ENCODE data around the gene SUCO. TPM values are rescaled to one million over a fixed set of nuclear protein-coding genes. Genes with fewer than 3 reads are reported as not detected.
A peak's percentile ranks its signal among the peaks of the same experiment; 100 is the strongest.

SUCO gene
- total and polyA plus RNA-seq, 2 donors = 17.3 to 106 TPM

- WGBS = 4% methylated on average over 11 of the region's 11 CpGs
- Histone ChIP-seq H3K4me1 (ENCODE audit: insufficient read depth) (peaks cover 2% of the 10 kb centered on the region), H3K4me3 (ENCODE audit: low read depth, low read length) (peak overlapping the region; percentile 51), H3K27ac (ENCODE audit: low read depth) (peak overlapping the region; percentile 92), H3K36me3 (ENCODE audit: insufficient read depth) (no peaks in the 10 kb centered on the region)
- DNase-seq (ENCODE audit: extremely low spot score) = no peak
Observed at GRCh38 chr1:172531412-172532182, 1.4 kb upstream of the SUCO start.

DNA sequence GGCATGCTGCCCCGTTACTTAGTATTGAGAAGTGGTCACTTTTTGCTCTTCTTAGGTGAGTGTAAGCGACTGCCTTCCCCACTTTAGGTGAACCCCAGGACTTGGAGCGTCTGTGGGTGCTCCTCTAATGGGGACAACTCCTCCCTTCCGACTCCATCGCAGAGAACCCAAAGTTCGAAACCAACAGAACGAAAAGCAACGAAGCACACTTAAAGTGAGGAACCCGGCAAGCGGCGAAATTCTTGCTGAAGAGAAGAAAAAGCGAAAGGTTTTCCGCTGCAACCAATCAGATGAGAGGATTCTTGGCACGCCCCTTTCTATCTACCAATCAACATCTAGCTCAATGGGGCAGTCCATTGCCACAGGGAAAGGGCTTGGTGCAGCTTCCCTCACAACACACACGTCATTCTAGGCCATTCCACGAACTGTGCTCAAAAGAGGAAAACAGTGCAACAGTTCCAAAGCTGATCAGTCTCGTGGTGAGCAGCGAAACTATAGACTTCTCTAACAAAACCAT, 709 bp upstream of the SUCO start:
- WGBS = 0% methylated on average over 18 of the region's 18 CpGs
- peak; percentile 97 for DNase-seq (ENCODE audit: extremely low spot score)
- no peaks in the 10 kb centered on the region for H3K36me3 ChIP-seq (ENCODE audit: insufficient read depth)
- peak overlapping the region; percentile 51 for H3K4me3 ChIP-seq (ENCODE audit: low read depth, low read length)
- peaks cover 3% of the 10 kb centered on the region for H3K4me1 ChIP-seq (ENCODE audit: insufficient read depth)
- H3K27ac ChIP-seq (ENCODE audit: low read depth) = peak overlapping the region; percentile 92

GRCh38 chr1:172533513-172534151, 682 bp downstream of the SUCO start:
- WGBS = under 1% methylated on average over 23 of the region's 23 CpGs
- H3K4me1 ChIP-seq (ENCODE audit: insufficient read depth) = peaks cover 3% of the 10 kb centered on the region
- DNase-seq (ENCODE audit: extremely low spot score) = peak; percentile 46

DNA sequence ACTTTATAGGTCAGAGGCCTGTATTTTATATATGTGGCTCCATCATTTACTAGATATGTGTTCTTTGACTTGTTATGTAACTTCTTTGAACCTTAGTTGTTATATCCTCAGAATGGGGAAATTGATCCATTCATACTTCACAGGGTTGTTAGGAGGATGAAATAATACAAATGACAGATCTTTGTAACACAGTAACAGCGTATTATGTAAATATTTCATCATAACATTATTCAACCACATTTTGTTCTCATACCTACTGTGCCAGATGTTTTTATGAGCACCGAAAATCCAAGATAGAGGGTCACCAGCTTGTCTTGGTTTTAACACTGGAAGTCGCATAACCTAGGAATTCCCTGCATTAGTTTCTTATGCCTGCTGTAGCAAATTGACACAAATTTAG, 3.3 kb downstream of the SUCO start:
- peaks cover 3% of the 10 kb centered on the region for H3K4me1 ChIP-seq (ENCODE audit: insufficient read depth)

More at GRCh38 chr1:172533513-172534151, 682 bp downstream of the SUCO start:
- peak overlapping the region; percentile 64 for H3K4me3 ChIP-seq (ENCODE audit: low read depth, low read length)
- peak overlapping the region; percentile 97 for H3K27ac ChIP-seq (ENCODE audit: low read depth)
- no peaks in the 10 kb centered on the region for H3K36me3 ChIP-seq (ENCODE audit: insufficient read depth)

DNA sequence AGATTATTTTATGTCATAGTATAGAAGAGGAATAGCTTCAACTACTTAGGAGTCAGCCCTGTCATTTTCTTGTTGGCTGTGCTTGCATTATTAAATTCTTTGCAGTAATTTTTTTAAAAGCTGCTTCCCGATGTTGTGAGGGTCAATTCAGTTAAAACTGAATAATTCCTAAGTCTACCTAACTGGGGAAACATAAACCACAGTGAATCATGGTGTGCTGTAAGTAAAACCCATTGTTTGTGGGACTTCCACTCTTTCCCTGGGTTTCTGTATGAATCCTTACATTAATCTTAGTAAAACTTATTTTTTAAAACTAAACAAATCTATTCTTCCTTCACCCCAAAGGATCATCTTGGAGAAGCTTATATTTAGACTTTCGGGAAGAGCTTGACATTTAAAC, 4.4 kb downstream of the SUCO start:
- DNase-seq (ENCODE audit: extremely low spot score) = no peak
- WGBS = 75% methylated on average over 2 of the region's 2 CpGs
- Histone ChIP-seq H3K4me3 (ENCODE audit: low read depth, low read length) (no peak overlapping the region), H3K4me1 (ENCODE audit: insufficient read depth) (peaks cover 3% of the 10 kb centered on the region), H3K36me3 (ENCODE audit: insufficient read depth) (no peaks in the 10 kb centered on the region), H3K27ac (ENCODE audit: low read depth) (no peak overlapping the region)

More for the DNA sequence above, 3.3 kb downstream of the SUCO start:
- no peak overlapping the region for H3K4me3 ChIP-seq (ENCODE audit: low read depth, low read length)
- no peak overlapping the region for H3K27ac ChIP-seq (ENCODE audit: low read depth)
- no peaks in the 10 kb centered on the region for H3K36me3 ChIP-seq (ENCODE audit: insufficient read depth)
- DNase-seq (ENCODE audit: extremely low spot score) = no peak
- 70% methylated on average over 3 of the region's 3 CpGs for WGBS

- WGBS = 90% methylated on average over 5 of the region's 5 CpGs
- no peak for DNase-seq (ENCODE audit: extremely low spot score)
- H3K36me3 ChIP-seq (ENCODE audit: insufficient read depth) = no peaks in the 10 kb centered on the region
- no peak overlapping the region for H3K4me3 ChIP-seq (ENCODE audit: low read depth, low read length)
- H3K4me1 ChIP-seq (ENCODE audit: insufficient read depth) = peaks cover 3% of the 10 kb centered on the region
- H3K27ac ChIP-seq (ENCODE audit: low read depth) = no peak overlapping the region
Observed at GRCh38 chr1:172537827-172538391, 5.0 kb downstream of the SUCO start.

- H3K4me1 ChIP-seq (ENCODE audit: insufficient read depth) = peaks cover 5% of the 10 kb centered on the region
- H3K36me3 ChIP-seq (ENCODE audit: insufficient read depth) = no peaks in the 10 kb centered on the region
- DNase-seq (ENCODE audit: extremely low spot score) = no peak
- no peak overlapping the region for H3K4me3 ChIP-seq (ENCODE audit: low read depth, low read length)
- no peak overlapping the region for H3K27ac ChIP-seq (ENCODE audit: low read depth)
Observed at GRCh38 chr1:172540635-172541034, 7.7 kb downstream of the SUCO start.

DNA sequence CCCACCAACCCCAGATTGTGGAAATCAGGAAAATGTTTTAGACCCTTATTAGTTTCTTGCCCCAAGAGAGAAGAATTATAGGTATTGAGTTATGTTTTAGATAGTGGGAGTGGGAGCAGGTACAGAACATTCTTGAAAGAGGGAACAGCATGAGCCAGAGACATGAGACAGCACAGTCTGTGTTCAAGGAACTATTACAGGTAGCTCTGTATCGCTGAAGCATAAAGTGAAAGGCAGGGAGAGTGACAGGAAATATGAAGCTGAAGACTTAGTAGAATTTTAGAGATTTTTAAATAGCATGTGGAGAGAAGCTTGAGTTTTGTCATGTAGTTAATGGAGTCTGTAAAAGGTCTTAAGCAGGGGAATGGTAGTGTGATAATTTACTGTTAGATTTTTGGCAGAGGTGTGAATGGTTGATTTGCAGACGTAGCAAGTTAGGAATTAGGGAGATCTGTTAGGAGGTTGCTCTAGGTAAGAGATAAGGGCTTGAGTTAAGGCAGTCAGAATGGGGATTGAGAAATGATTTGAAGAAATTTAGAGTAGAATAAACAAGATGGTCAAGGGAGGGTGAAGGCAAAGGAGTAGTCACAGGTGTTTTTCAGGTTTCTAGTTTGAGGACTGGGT, 11.6 kb downstream of the SUCO start:
- H3K4me1 ChIP-seq (ENCODE audit: insufficient read depth) = peaks cover 1% of the 10 kb centered on the region
- WGBS = 71% methylated on average over 2 of the region's 2 CpGs

GRCh38 chr1:172545396-172546004, 12.6 kb downstream of the SUCO start:
- H3K27ac ChIP-seq (ENCODE audit: low read depth) = no peak overlapping the region
- WGBS = 93% methylated on average over 4 of the region's 4 CpGs
- H3K36me3 ChIP-seq (ENCODE audit: insufficient read depth) = no peaks in the 10 kb centered on the region
- H3K4me1 ChIP-seq (ENCODE audit: insufficient read depth) = peaks cover 1% of the 10 kb centered on the region
- H3K4me3 ChIP-seq (ENCODE audit: low read depth, low read length) = no peak overlapping the region
- no peak for DNase-seq (ENCODE audit: extremely low spot score)

More for the DNA sequence above, 11.6 kb downstream of the SUCO start:
- H3K4me3 ChIP-seq (ENCODE audit: low read depth, low read length) = no peak overlapping the region
- H3K27ac ChIP-seq (ENCODE audit: low read depth) = no peak overlapping the region
- DNase-seq (ENCODE audit: extremely low spot score) = no peak
- no peaks in the 10 kb centered on the region for H3K36me3 ChIP-seq (ENCODE audit: insufficient read depth)

- Histone ChIP-seq H3K4me3 (ENCODE audit: low read depth, low read length) (no peak overlapping the region), H3K36me3 (ENCODE audit: insufficient read depth) (no peaks in the 10 kb centered on the region), H3K4me1 (ENCODE audit: insufficient read depth) (peaks cover 1% of the 10 kb centered on the region), H3K27ac (ENCODE audit: low read depth) (no peak overlapping the region)
- 63% methylated on average over 3 of the region's 3 CpGs for WGBS
- no peak for DNase-seq (ENCODE audit: extremely low spot score)
Observed at GRCh38 chr1:172547071-172547470, 14.1 kb downstream of the SUCO start.

DNA sequence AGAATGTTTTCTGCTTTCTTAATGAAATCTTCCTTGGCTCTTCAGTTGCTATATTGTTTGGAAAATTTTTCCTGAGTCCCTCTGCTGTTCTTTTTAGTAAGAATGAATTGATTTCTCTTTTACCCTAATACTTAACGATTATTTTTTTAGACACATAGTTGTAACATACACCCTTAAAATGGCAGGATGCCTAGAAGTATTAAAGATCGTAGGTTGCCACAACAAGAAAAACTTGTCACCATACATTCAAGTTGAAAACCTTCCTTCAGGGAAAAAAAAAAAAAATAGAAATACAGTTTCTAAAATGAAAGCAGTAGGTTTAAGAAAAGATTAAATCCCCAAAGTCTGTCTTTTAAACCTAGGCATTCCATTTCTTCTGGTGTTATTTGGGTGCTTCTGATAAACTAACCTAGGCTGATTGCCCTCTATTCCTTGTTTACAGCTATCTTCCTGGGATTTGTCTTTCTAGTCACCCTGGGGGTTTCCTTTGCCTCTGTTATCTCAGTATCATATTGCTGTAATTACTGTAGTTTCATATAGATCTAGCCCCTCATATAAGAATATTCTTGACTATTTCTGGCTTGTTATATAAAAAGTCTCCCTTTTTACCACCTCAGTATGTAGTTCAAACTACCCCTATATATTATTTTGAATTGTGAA, 16.8 kb downstream of the SUCO start:
- WGBS = 22% methylated on average over 2 of the region's 2 CpGs
- Histone ChIP-seq H3K4me1 (ENCODE audit: insufficient read depth) (peaks cover 1% of the 10 kb centered on the region), H3K27ac (ENCODE audit: low read depth) (no peak overlapping the region), H3K36me3 (ENCODE audit: insufficient read depth) (no peaks in the 10 kb centered on the region), H3K4me3 (ENCODE audit: low read depth, low read length) (no peak overlapping the region)
- DNase-seq (ENCODE audit: extremely low spot score) = no peak

DNA sequence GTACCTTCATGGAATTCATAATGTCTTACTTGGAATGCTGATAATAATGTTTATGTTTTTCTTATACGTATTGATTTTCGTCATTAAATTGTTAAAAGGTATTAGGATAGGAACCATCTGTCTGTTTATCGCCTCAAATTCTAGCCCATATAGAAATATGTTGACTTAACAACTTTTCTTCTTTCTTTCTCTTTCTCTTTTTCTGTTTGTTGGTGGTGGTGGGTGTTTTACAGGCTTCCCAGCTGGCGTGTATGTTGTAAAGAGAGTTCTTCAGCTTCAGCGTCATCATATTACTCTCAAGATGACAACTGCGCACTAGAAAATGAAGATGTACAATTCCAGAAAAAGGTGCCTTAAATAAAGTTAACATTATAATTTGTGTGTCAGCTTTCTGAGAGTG, 18.3 kb downstream of the SUCO start:
- Histone ChIP-seq H3K4me1 (ENCODE audit: insufficient read depth) (no peaks in the 10 kb centered on the region), H3K4me3 (ENCODE audit: low read depth, low read length) (no peak overlapping the region), H3K27ac (ENCODE audit: low read depth) (no peak overlapping the region), H3K36me3 (ENCODE audit: insufficient read depth) (no peaks in the 10 kb centered on the region)
- DNase-seq (ENCODE audit: extremely low spot score) = no peak
- 76% methylated on average over 6 of the region's 6 CpGs for WGBS

DNA sequence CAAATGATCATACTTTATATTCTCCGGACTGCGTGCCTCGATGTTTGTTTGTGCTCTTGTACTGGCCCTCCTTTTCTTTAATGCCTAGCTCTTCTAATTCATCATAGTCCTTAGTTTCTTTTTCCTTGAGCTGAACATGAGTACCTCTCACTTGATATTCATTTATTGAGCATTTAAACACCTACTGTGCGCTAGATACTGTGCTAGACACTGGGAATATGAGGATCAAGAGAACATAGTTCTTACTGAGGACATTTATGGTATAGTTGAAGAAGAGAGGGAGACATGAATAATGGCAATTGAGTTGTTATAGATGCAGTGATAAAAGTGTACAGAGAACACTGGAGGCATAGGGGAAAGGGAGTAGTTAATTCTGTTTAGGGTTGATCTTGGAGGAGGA, 22.0 kb downstream of the SUCO start:
- Histone ChIP-seq H3K4me1 (ENCODE audit: insufficient read depth) (no peaks in the 10 kb centered on the region), H3K36me3 (ENCODE audit: insufficient read depth) (no peaks in the 10 kb centered on the region), H3K4me3 (ENCODE audit: low read depth, low read length) (no peak overlapping the region), H3K27ac (ENCODE audit: low read depth) (no peak overlapping the region)
- no peak for DNase-seq (ENCODE audit: extremely low spot score)
- 97% methylated on average over 4 of the region's 4 CpGs for WGBS
